Measurements from ENCODE around the gene PRDM2. TPM values are rescaled to one million over a fixed set of nuclear protein-coding genes. Genes with fewer than 3 reads are reported as not detected.

The PRDM2 gene
- total and polyA plus RNA-seq, 2 of the 13 experiments (the other 11 are each of a cell fraction or from before 2014, with no cell fraction given): 4.0 to 6.5 TPM

GRCh38 chr1:13830616-13831280 lies 130.8 kb downstream of the PRDM2 start:
- Histone ChIP-seq H3K27ac (ENCODE audit: extremely low read length, insufficient read depth, low read length) (no peak overlapping the region), H3K36me3 (replicated peaks in 1 of 2; ENCODE audit: control insufficient read depth in 1 of 2, insufficient read depth in 2 of 2, low read length in 2 of 2) (no peaks in the 10 kb centered on the region), H3K9me3 (ENCODE audit: low read length) (no peaks in the 10 kb centered on the region), H3K79me2 (ENCODE audit: insufficient read depth, low read length) (no peaks in the 10 kb centered on the region), H4K20me1 (ENCODE audit: insufficient read depth, low read length) (no peaks in the 10 kb centered on the region), H3K4me3 (replicated peaks in 1 of 3; ENCODE audit: insufficient read depth in 1 of 3, low read depth in 2 of 3, low read length in 3 of 3) (no peak overlapping the region), H3K4me1 (ENCODE audit: insufficient read depth, low read length) (peaks cover 8% of the 10 kb centered on the region), H3K27me3 (ENCODE audit: control insufficient read depth in 1 of 2, insufficient read depth in 2 of 2, low read length in 2 of 2) (peaks cover 1 to 14% of the 10 kb centered on the region in 2 experiments; a peak in 2 of 5 replicates), H2AFZ (ENCODE audit: low read length) (no peak overlapping the region), H3K4me2 (ENCODE audit: low read depth, low read length) (no peak overlapping the region), H3K9ac (ENCODE audit: insufficient read depth, low read depth, low read length) (no peak overlapping the region)
- ATAC-seq (no peak), FAIRE-seq (no peak), DNase-seq (ENCODE audit: low spot score) (no peak)
- 47% methylated on average over 6 of the region's 6 CpGs for WGBS (ENCODE audit: low lambda C conversion rate)
- intact Hi-C loops (cut with micrococcal nuclease; ENCODE audit: unreplicated experiment) (no loop called here), in situ Hi-C loops (cut with HindIII; ENCODE audit: extremely low pct_ligation_motif_present, low pct_unique_long_range_greater_than_20kb) (no loop called here)
- no TSS peak for BruUV-seq (replicated peaks)
- ChIA-PET POLR2A (no interaction called here), CTCF (ENCODE audit: low intra/inter-chr PET ratio, low total read pairs) (no interaction called here)
- TF ChIP-seq HMGXB4 (CRISPR knock-in tag; IDR thresholded peaks at IDR 0.05; ENCODE audit: borderline replicate concordance in 1 of 2, low read depth in 1 of 2) (no peak), ZNF260 (CRISPR knock-in tag; IDR thresholded peaks at IDR 0.05; ENCODE audit: borderline replicate concordance, low read depth) (no peak), TOPORS (CRISPR knock-in tag; IDR thresholded peaks at IDR 0.05) (no peak), RAD21 (CRISPR knock-in tag; IDR thresholded peaks at IDR 0.05) (no peak), ZNF83 (CRISPR knock-in tag; IDR thresholded peaks at IDR 0.05; ENCODE audit: borderline replicate concordance) (no peak), GATAD2A (CRISPR knock-in tag; IDR thresholded peaks at IDR 0.05) (no peak), ZNF503 (CRISPR knock-in tag; IDR thresholded peaks at IDR 0.05) (no peak), CTCF (CRISPR knock-in tag; IDR thresholded peaks at IDR 0.05) (no peak), ZMYM3 (CRISPR knock-in tag; IDR thresholded peaks at IDR 0.05) (no peak), MXD4 (CRISPR knock-in tag; IDR thresholded peaks at IDR 0.05) (no peak), ELF4 (CRISPR knock-in tag; IDR thresholded peaks at IDR 0.05; ENCODE audit: borderline replicate concordance) (no peak), FLYWCH1 (CRISPR knock-in tag; IDR thresholded peaks at IDR 0.05) (no peak), ZNF12 (CRISPR knock-in tag; IDR thresholded peaks at IDR 0.05) (no peak), ZBTB25 (CRISPR knock-in tag; IDR thresholded peaks at IDR 0.05) (no peak), STAG1 (CRISPR knock-in tag; IDR thresholded peaks at IDR 0.05) (no peak)

Data from HepG2 (cell line).